ENCODE results near the gene NF1. TPM values are rescaled to one million over a fixed set of nuclear protein-coding genes. Genes with fewer than 3 reads are reported as not detected.

NF1 gene
- total RNA-seq, 4 donors from 2014 or later = 34.8 to 106 (median 59.2) TPM

- H3K36me3 ChIP-seq = no peaks in the 10 kb centered on the region
- in situ Hi-C loops (cut with MboI; ENCODE audit: low pct_ligation_motif_present in 1 of 4, low pct_unique_long_range_greater_than_20kb in 1 of 4, low sequenced_read_pairs in 3 of 4) = no loop called here
- 87 to 100% methylated on average over 2 to 12 of the region's 12 CpGs for WGBS, 2 donors (ENCODE audit: low coverage in 1 of 2)
- TF ChIP-seq POLR2A (IDR thresholded peaks at IDR 0.05) (no peak), CTCF (IDR thresholded peaks at IDR 0.05) (no peak), EP300 (IDR thresholded peaks at IDR 0.05; ENCODE audit: low read depth) (no peak), POLR2AphosphoS5 (IDR thresholded peaks at IDR 0.05) (no peak)
- H3K4me1 ChIP-seq = peaks cover 5 to 13% (median 11%) of the 10 kb centered on the region in 4 donors
- H3K4me3 ChIP-seq = no peak overlapping the region
- intact Hi-C loops (cut with DNase I; ENCODE audit: low total_unique reads) = loop anchor here (2.0 kb wide), 1 partner anchor 47 kb away; no protein-coding TSS in a partner anchor
- peaks cover 41% of the 10 kb centered on the region for H3K27me3 ChIP-seq
- DNase-seq = no peak
- H3K27ac ChIP-seq = no peak overlapping the region
- no peaks in the 10 kb centered on the region for H3K9me3 ChIP-seq
These were observed 292.7 kb downstream of the NF1 start for GRCh38 chr17:31387438-31387837.

- intact Hi-C loops (cut with DNase I; ENCODE audit: low total_unique reads) (no loop called here), in situ Hi-C loops (cut with MboI; ENCODE audit: low pct_ligation_motif_present in 1 of 4, low pct_unique_long_range_greater_than_20kb in 1 of 4, low sequenced_read_pairs in 3 of 4) (no loop called here)
- no peak overlapping the region for H3K27ac ChIP-seq
- no peak for TF ChIP-seq POLR2AphosphoS5 (IDR thresholded peaks at IDR 0.05)
- TF ChIP-seq EP300 (IDR thresholded peaks at IDR 0.05; ENCODE audit: low read depth) = no peak
- no peak for TF ChIP-seq POLR2A (IDR thresholded peaks at IDR 0.05)
- no peak for TF ChIP-seq CTCF (IDR thresholded peaks at IDR 0.05)
- no peak for DNase-seq
- H3K4me1 ChIP-seq = peaks cover 5 to 13% (median 11%) of the 10 kb centered on the region in 4 donors
- H3K36me3 ChIP-seq = no peaks in the 10 kb centered on the region
- no peak overlapping the region for H3K4me3 ChIP-seq
- H3K27me3 ChIP-seq = peaks cover 50% of the 10 kb centered on the region
- 20 to 73% methylated on average over 1 to 2 of the region's 2 CpGs for WGBS, 2 donors (ENCODE audit: low coverage in 1 of 2)
- no peaks in the 10 kb centered on the region for H3K9me3 ChIP-seq
These were observed 293.6 kb downstream of the NF1 start for GRCh38 chr17:31388351-31388750.

DNA sequence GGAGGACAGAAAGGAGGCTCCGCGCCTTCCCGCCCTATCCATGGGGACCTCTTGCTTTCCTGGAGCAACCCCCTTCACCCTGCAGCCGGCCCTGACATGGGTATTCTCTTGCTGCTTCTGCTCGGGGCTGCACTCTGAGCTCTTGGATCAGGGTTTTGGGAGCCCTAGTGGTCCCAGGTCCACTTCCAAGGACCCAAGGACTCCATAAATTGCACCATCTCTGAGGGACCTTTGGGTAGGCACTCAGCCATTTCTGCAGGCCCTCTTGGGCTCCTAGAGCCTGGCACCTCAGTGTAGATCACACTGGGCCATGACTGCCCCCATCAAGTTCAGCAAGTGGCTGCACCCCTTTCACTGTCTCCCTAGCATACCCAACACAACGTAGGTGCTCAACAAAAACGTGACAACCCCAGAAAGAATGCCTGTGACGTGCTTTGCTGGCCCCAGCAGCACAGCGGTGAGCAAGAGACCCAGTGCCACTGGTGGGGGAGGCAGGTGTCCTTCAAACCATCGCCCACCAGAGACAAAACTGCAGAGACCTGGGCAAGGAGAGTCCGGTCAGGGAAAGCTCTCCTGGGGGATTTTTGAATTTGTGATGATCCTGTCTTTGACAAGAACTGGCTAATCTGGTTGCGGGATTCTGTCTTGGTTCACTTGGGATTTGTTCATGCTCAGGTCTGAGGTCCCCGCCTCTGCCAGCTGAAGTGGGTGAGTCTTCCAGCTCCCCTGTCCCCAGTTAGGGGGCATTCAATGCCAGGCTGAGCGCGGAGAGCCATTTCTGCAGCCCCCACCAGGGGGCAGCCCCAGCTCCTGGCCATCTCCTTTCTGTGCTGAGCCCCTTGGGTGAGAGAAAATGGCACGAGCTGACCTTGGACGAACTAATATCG is 294.2 kb downstream of the NF1 start:
- peaks cover 5 to 13% (median 11%) of the 10 kb centered on the region in 4 donors for H3K4me1 ChIP-seq
- in situ Hi-C loops (cut with MboI; ENCODE audit: low pct_ligation_motif_present in 1 of 4, low pct_unique_long_range_greater_than_20kb in 1 of 4, low sequenced_read_pairs in 3 of 4) = no loop called here
- intact Hi-C loops (cut with DNase I; ENCODE audit: low total_unique reads) = no loop called here
- H3K36me3 ChIP-seq = no peaks in the 10 kb centered on the region
- H3K27me3 ChIP-seq = peaks cover 57% of the 10 kb centered on the region
- WGBS, 2 donors (ENCODE audit: low coverage in 1 of 2) = 51 to 83% methylated on average over 1 to 18 of the region's 18 CpGs
- no peak overlapping the region for H3K4me3 ChIP-seq
- TF ChIP-seq POLR2A (IDR thresholded peaks at IDR 0.05) = no peak
- TF ChIP-seq EP300 (IDR thresholded peaks at IDR 0.05; ENCODE audit: low read depth) = no peak
- no peak for TF ChIP-seq POLR2AphosphoS5 (IDR thresholded peaks at IDR 0.05)
- peak; percentile 31 to 49 (median 42) for TF ChIP-seq CTCF (IDR thresholded peaks at IDR 0.05)
- DNase-seq = no peak
- no peak overlapping the region for H3K27ac ChIP-seq
- no peaks in the 10 kb centered on the region for H3K9me3 ChIP-seq

DNA sequence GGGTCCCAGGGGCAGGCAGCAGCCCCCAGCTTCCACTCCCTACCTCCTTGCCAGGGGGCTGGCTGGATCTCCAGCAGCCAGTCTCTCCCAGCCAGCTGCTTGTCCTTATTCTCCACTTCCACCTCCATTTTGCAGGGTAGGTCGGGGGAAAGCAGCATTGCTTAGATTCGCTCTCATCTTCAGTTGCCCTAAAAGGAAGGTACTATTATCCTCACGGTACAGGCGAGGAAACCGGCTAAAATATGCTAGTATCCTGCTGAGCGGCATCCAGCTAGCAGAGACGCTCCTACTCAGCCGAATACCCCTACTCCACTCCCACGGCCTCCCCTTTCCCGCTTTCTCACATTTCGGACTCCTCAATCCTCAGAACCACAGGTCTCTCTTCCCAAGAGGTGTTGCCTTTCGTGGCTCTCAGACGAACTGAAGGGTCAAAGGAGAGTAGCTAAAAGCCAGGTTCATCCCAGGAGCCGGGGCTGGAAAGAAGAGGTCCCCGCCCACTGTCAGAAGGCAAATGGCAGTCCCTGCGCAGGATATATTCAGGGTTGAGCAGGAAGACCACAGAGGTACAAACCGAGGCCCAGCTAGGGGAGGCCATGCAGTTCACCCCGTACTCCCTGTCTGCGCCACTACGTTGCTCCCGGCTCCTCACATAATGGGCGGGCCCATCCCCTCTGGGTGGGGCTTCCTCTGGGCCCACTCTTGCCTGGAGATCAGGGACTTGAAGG is 295.0 kb downstream of the NF1 start:
- intact Hi-C loops (cut with DNase I; ENCODE audit: low total_unique reads) (no loop called here), in situ Hi-C loops (cut with MboI; ENCODE audit: low pct_ligation_motif_present in 1 of 4, low pct_unique_long_range_greater_than_20kb in 1 of 4, low sequenced_read_pairs in 3 of 4) (no loop called here)
- 75 to 80% methylated on average over 2 to 22 of the region's 22 CpGs for WGBS, 2 donors (ENCODE audit: low coverage in 1 of 2)
- no peak for DNase-seq
- Histone ChIP-seq H3K9me3 (no peaks in the 10 kb centered on the region), H3K27ac (no peak overlapping the region), H3K27me3 (peaks cover 61% of the 10 kb centered on the region), H3K4me1 (peaks cover 5 to 13% (median 11%) of the 10 kb centered on the region in 4 donors), H3K36me3 (no peaks in the 10 kb centered on the region), H3K4me3 (no peak overlapping the region)
- no peak for TF ChIP-seq POLR2AphosphoS5 (IDR thresholded peaks at IDR 0.05)
- no peak for TF ChIP-seq POLR2A (IDR thresholded peaks at IDR 0.05)
- TF ChIP-seq CTCF (IDR thresholded peaks at IDR 0.05) = no peak
- TF ChIP-seq EP300 (IDR thresholded peaks at IDR 0.05; ENCODE audit: low read depth) = no peak
